Lower leg skin (tissue), 4 donors: ENCODE data around the gene DUSP23. TPM values are rescaled to one million over a fixed set of nuclear protein-coding genes. Genes with fewer than 3 reads are reported as not detected.

Experiments used
- DNase-seq, 2 donors: peaks; one replicate each; pipeline ENCODE4 v3.0.0-alpha.2; 2019; ENCODE audit warnings: low spot score in 2 of 2
- H3K4me3 ChIP-seq: fragments of 200-600 bp; sonication (generic); 2 replicates; pipeline ENCODE4 v1.5.1; 2017; ENCODE audit warnings: mild to moderate bottlenecking, low read depth; ENCODE audit not compliant: poor library complexity, severe bottlenecking
- CTCF ChIP-seq, 3 donors: fragments of 450-650 bp; IDR thresholded peaks; one replicate each; pipeline ENCODE4 v1.5.1; 2016; ENCODE audit warnings: antibody characterized with exemption in 3 of 3, mild to moderate bottlenecking in 3 of 3, moderate library complexity in 2 of 3
- POLR2A ChIP-seq, 2 donors: fragments of 450-650 bp; IDR thresholded peaks; one replicate each; pipeline ENCODE4 v1.6.1; 2016 to 2017; ENCODE audit warnings: antibody characterized with exemption in 2 of 2, mild to moderate bottlenecking in 1 of 2, moderate library complexity in 1 of 2
- WGBS, 2 donors: methylation state at CpG; one replicate each; pipeline ENCODE4 v1.1.5; 2018; 5-methylcytosine and 5-hydroxymethylcytosine counted together
- intact Hi-C: fragments of 100-400 bp; cut with DNase I; formaldehyde crosslinking; loops from one replicate; pipeline ENCODE4 v1.15.0; 2023; ENCODE audit warnings: low total_unique reads
- total RNA-seq, 4 donors: library from RNA; depleted of rRNA; stranded (reverse); fragments of >200 nt; gene quantifications; one replicate each; pipeline ENCODE4 v1.1.0, GENCODE V29; 2016

DUSP23 gene
- total RNA-seq, 4 donors from 2014 or later = 68.2 to 167 (median 90.7) TPM

DNA sequence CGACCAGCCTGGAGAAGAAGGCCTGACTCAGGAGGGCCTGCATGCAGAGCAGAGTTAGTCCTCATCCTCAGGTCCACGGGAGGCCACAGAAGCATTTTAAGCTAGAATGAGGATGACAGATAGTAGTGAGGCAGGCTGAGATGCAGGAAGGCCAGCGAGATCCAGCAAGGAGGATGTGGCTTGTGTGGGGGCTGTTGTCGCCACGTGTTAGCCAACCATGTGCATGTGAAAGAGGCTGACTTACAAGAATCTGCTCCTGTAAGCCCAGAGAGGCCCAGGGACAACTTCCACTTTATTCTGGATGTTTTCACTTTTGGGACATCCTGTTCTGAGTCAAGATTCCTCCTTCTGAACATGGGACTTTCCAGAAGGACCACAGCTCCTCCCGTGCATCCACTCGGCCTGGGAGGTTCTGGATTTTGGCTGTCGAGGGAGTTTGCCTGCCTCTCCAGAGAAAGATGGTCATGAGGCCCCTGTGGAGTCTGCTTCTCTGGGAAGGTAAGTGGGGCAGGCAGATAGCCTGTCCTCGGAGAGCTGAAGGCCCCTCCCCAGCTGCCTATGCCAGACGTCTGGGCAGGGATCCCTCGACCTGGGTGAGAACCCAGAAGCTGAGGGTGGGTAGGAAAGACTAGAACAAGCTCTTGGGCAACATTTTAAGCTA is 45.8 kb downstream of the DUSP23 start, which contains the start of gene SLAMF8:
Gene SLAMF8 (plus strand): TSS at position 433 of the 661 bp plus-strand sequence. CDS start 26 bp downstream, at position 459.
- peak in 1 of 2 donors; percentile 50 for DNase-seq
- no peak for TF ChIP-seq CTCF (IDR thresholded peaks at IDR 0.05)
- no peak for TF ChIP-seq POLR2A (IDR thresholded peaks at IDR 0.05)
- intact Hi-C loops = no loop called here
- H3K4me3 ChIP-seq = no peak within 1 kb of the TSS
- WGBS, 2 donors = 57 to 61% methylated on average over 11 of the region's 11 CpGs

DNA sequence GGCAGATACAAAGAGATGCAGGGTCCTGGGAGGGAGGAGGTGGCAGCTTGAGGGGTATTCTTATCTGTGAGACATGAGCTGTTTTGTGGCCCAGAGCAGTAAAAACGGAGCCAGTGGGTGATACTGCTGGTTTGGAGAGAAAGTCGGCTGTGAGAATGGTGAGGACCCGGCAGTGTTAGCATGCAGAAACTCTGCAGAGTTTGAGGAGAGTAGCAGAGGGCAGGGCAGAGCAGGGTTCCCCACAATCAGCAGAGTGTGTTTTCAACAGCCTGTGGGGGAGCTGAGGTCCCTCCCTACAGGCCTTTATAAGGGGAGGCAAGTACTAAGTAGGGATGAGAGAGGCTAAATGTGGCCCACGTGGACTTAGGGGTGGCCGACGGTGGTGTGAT is 46.3 kb downstream of the DUSP23 start:
- intact Hi-C loops = no loop called here
- WGBS, 2 donors = 86 to 87% methylated on average over 6 of the region's 6 CpGs
- H3K4me3 ChIP-seq = no peak overlapping the region
- TF ChIP-seq POLR2A (IDR thresholded peaks at IDR 0.05) = no peak
- no peak for TF ChIP-seq CTCF (IDR thresholded peaks at IDR 0.05)
- no peak for DNase-seq

GRCh38 chr1:159827549-159827948 is 46.8 kb downstream of the DUSP23 start:
- TF ChIP-seq POLR2A (IDR thresholded peaks at IDR 0.05) = no peak
- TF ChIP-seq CTCF (IDR thresholded peaks at IDR 0.05) = no peak
- no peak for DNase-seq
- intact Hi-C loops = no loop called here
- 87 to 92% methylated on average over 3 of the region's 3 CpGs for WGBS, 2 donors
- H3K4me3 ChIP-seq = no peak overlapping the region

DNA sequence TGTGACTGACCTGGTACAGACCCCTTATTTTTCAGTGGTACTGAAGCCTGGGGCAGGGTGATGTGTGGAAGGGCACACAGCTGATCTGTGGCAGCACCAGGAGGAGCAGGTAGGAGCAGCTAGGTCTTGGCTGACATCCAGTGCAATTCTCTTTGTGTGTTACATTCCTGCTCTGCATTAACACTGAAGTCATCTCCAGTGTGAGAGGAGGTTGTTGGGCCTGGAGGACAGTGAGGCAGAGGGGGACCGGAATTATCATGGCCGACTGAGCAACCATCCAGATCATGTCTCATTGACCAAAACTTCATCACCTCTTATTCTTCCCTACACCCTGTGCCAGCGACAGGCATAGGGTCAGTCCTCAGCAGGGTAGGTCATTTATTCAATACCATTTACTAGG is 47.4 kb downstream of the DUSP23 start:
- intact Hi-C loops = no loop called here
- no peak overlapping the region for H3K4me3 ChIP-seq
- 43 to 86% methylated on average over 3 of the region's 3 CpGs for WGBS, 2 donors
- no peak for TF ChIP-seq POLR2A (IDR thresholded peaks at IDR 0.05)
- no peak for TF ChIP-seq CTCF (IDR thresholded peaks at IDR 0.05)
- no peak for DNase-seq

GRCh38 chr1:159828581-159829272 is 48.0 kb downstream of the DUSP23 start:
- DNase-seq = no peak
- TF ChIP-seq POLR2A (IDR thresholded peaks at IDR 0.05) (no peak), CTCF (IDR thresholded peaks at IDR 0.05) (no peak)
- H3K4me3 ChIP-seq = no peak overlapping the region
- intact Hi-C loops = no loop called here
- 87% methylated on average over 11 of the region's 11 CpGs for WGBS, 2 donors
